ENCODE data around the gene ANKMY1. TPM values are rescaled to one million over a fixed set of nuclear protein-coding genes. Genes with fewer than 3 reads are reported as not detected.

Gene ANKMY1
- total RNA-seq, 1 experiment from 2014 or later, result 19.5 TPM

GRCh38 chr2:240576436-240577205 lies 18.8 kb upstream of the ANKMY1 start:
- Histone ChIP-seq H3K27me3 (ENCODE audit: low read length) (no peaks in the 10 kb centered on the region), H3K9ac (ENCODE audit: low read length) (no peak overlapping the region), H2AFZ (ENCODE audit: low read length) (no peak overlapping the region), H4K20me1 (ENCODE audit: low read length) (no peaks in the 10 kb centered on the region), H3K9me3 (ENCODE audit: low read length) (no peaks in the 10 kb centered on the region), H3K4me3 (ENCODE audit: low read length) (no peak overlapping the region), H3F3A (ENCODE audit: low read length, unreplicated experiment) (peaks cover 7% of the 10 kb centered on the region), H3K4me1 (ENCODE audit: insufficient read depth, low read length) (peaks cover 29% of the 10 kb centered on the region), H3K9me2 (replicated peaks; ENCODE audit: low read length) (no peaks in the 10 kb centered on the region), H3K36me3 (ENCODE audit: low read depth, low read length) (peaks cover 4% of the 10 kb centered on the region; the same call in 1 of the 2 replicates), H3K27ac (ENCODE audit: low read length) (no peak overlapping the region), H3K79me2 (ENCODE audit: low read length) (peaks cover 27% of the 10 kb centered on the region), H3K4me2 (ENCODE audit: low read length) (no peak overlapping the region)
- no peak for DNase-seq
- TF ChIP-seq EZH2 (IDR thresholded peaks at IDR 0.05; ENCODE audit: low read length, unreplicated experiment), result no peak
- CTCF ChIA-PET, result no interaction called here
- BruUV-seq (replicated peaks), result no TSS peak
- intact Hi-C loops (cut with micrococcal nuclease), result no loop called here
- POLR2A ChIA-PET (ENCODE audit: unreplicated experiment), result no interaction called here
- ATAC-seq, result no peak

- H4K20me1 ChIP-seq (ENCODE audit: low read length), result no peaks in the 10 kb centered on the region
- H3K9me2 ChIP-seq (replicated peaks; ENCODE audit: low read length), result no peaks in the 10 kb centered on the region
- H3F3A ChIP-seq (ENCODE audit: low read length, unreplicated experiment), result peaks cover 7% of the 10 kb centered on the region
- ATAC-seq (no peak), DNase-seq (no peak)
- no peak overlapping the region for H3K4me3 ChIP-seq (ENCODE audit: low read length)
- no TSS peak for BruUV-seq (replicated peaks)
- peaks cover 25% of the 10 kb centered on the region for H3K79me2 ChIP-seq (ENCODE audit: low read length)
- intact Hi-C loops (cut with micrococcal nuclease), result no loop called here
- POLR2A ChIA-PET (ENCODE audit: unreplicated experiment), result no interaction called here
- no peak overlapping the region for H2AFZ ChIP-seq (ENCODE audit: low read length)
- H3K9ac ChIP-seq (ENCODE audit: low read length), result no peak overlapping the region
- no peaks in the 10 kb centered on the region for H3K27me3 ChIP-seq (ENCODE audit: low read length)
- no peak for TF ChIP-seq EZH2phosphoT487 (IDR thresholded peaks at IDR 0.05; ENCODE audit: borderline replicate concordance, low read length)
- TF ChIP-seq CTCF (conservative IDR thresholded peaks at IDR 0.05; ENCODE audit: low read depth, low read length), result no peak
- TF ChIP-seq EZH2 (IDR thresholded peaks at IDR 0.05; ENCODE audit: low read length, unreplicated experiment), result no peak
- CTCF ChIA-PET, result no interaction called here
- H3K4me2 ChIP-seq (ENCODE audit: low read length), result no peak overlapping the region
- H3K9me3 ChIP-seq (ENCODE audit: low read length), result no peaks in the 10 kb centered on the region
- H3K27ac ChIP-seq (ENCODE audit: low read length), result no peak overlapping the region
- H3K4me1 ChIP-seq (ENCODE audit: insufficient read depth, low read length), result peaks cover 27% of the 10 kb centered on the region
- peaks cover 4% of the 10 kb centered on the region; the same call in 1 of the 2 replicates for H3K36me3 ChIP-seq (ENCODE audit: low read depth, low read length)
Observed at GRCh38 chr2:240576036-240576435, 18.2 kb upstream of the ANKMY1 start.

- Histone ChIP-seq H3K4me2 (ENCODE audit: low read length) (no peak overlapping the region), H2AFZ (ENCODE audit: low read length) (no peak overlapping the region), H3K9me3 (ENCODE audit: low read length) (no peaks in the 10 kb centered on the region), H3F3A (ENCODE audit: low read length, unreplicated experiment) (peaks cover 4% of the 10 kb centered on the region), H3K36me3 (ENCODE audit: low read depth, low read length) (peaks cover 4% of the 10 kb centered on the region; the same call in 1 of the 2 replicates), H3K27me3 (ENCODE audit: low read length) (no peaks in the 10 kb centered on the region), H3K4me1 (ENCODE audit: insufficient read depth, low read length) (peaks cover 21% of the 10 kb centered on the region), H3K79me2 (ENCODE audit: low read length) (peaks cover 26% of the 10 kb centered on the region), H3K9ac (ENCODE audit: low read length) (no peak overlapping the region), H3K4me3 (ENCODE audit: low read length) (no peak overlapping the region), H3K27ac (ENCODE audit: low read length) (no peak overlapping the region), H3K9me2 (replicated peaks; ENCODE audit: low read length) (no peaks in the 10 kb centered on the region), H4K20me1 (ENCODE audit: low read length) (no peaks in the 10 kb centered on the region)
- DNase-seq, result no peak
- no peak for TF ChIP-seq EZH2 (IDR thresholded peaks at IDR 0.05; ENCODE audit: low read length, unreplicated experiment)
- POLR2A ChIA-PET (ENCODE audit: unreplicated experiment), result no interaction called here
- CTCF ChIA-PET, result no interaction called here
- intact Hi-C loops (cut with micrococcal nuclease), result no loop called here
- ATAC-seq, result no peak
- no TSS peak for BruUV-seq (replicated peaks)
Observed at GRCh38 chr2:240575101-240575965, 17.5 kb upstream of the ANKMY1 start.

All from PC-3 (cell line).